GM12878 (cell line): ENCODE measurements around the gene ZNF469.

Source experiments
- BMI1 ChIP-seq: fragments of 450-650 bp; IDR thresholded peaks from 2 replicates; pipeline ENCODE4 v1.6.1; 2016; ENCODE audit warnings: mild to moderate bottlenecking, moderate library complexity, borderline replicate concordance
- CHD2 ChIP-seq: IDR thresholded peaks from 2 replicates; pipeline ENCODE4 v1.6.1; 2011; ENCODE audit warnings: low read depth, low read length, improper control_type of control experiment, borderline replicate concordance
- CREB1 ChIP-seq: IDR thresholded peaks from 2 replicates; pipeline ENCODE4 v1.6.1; 2012; ENCODE audit warnings: low read depth, mild to moderate bottlenecking, inconsistent platforms
- CREM ChIP-seq: IDR thresholded peaks from 2 replicates; pipeline ENCODE4 v1.6.1; 2014; ENCODE audit warnings: antibody characterized with exemption, low read depth
- DPF2 ChIP-seq: fragments of 450-650 bp; IDR thresholded peaks from 2 replicates; pipeline ENCODE4 v1.6.1; 2017; ENCODE audit warnings: mild to moderate bottlenecking
- EZH2 ChIP-seq: IDR thresholded peaks from 2 replicates; pipeline ENCODE4 v1.6.1; 2012; ENCODE audit warnings: low read depth, mild to moderate bottlenecking, control low read depth, inconsistent platforms, low read length, borderline replicate concordance; ENCODE audit not compliant: control insufficient read depth
- GABPA ChIP-seq: IDR thresholded peaks from 2 replicates; pipeline ENCODE4 v1.6.1; 2014; ENCODE audit warnings: antibody characterized with exemption, low read depth, mild to moderate bottlenecking, inconsistent platforms
- HDAC2 ChIP-seq: fragments of 200-600 bp; sonication (generic); IDR thresholded peaks from 2 replicates; pipeline ENCODE4 v1.6.1; 2017
- ZBED1 ChIP-seq: IDR thresholded peaks from 2 replicates; pipeline ENCODE4 v1.6.1; 2016; ENCODE audit warnings: borderline replicate concordance
- TF ChIP-seq, protein P1 (sequence below): IDR thresholded peaks from 2 replicates; pipeline ENCODE4 v1.6.1; 2012; ENCODE audit warnings: mild to moderate bottlenecking, low read depth, low read length
- TF ChIP-seq, protein P2 (sequence below), 3 experiments: IDR thresholded peaks in 2 of 3; conservative IDR thresholded peaks in 1 of 3; 2 replicates each; pipeline ENCODE4 v1.5.1; 2011; ENCODE audit warnings: low read depth in 3 of 3, low read length in 3 of 3, mild to moderate bottlenecking in 3 of 3, control low read depth in 2 of 3, moderate library complexity in 2 of 3, inconsistent platforms in 1 of 3, mixed read lengths in 1 of 3; ENCODE audit not compliant: control insufficient read depth in 2 of 3, insufficient read depth in 1 of 3; ENCODE audit errors: extremely low read depth in 1 of 3

DNA sequence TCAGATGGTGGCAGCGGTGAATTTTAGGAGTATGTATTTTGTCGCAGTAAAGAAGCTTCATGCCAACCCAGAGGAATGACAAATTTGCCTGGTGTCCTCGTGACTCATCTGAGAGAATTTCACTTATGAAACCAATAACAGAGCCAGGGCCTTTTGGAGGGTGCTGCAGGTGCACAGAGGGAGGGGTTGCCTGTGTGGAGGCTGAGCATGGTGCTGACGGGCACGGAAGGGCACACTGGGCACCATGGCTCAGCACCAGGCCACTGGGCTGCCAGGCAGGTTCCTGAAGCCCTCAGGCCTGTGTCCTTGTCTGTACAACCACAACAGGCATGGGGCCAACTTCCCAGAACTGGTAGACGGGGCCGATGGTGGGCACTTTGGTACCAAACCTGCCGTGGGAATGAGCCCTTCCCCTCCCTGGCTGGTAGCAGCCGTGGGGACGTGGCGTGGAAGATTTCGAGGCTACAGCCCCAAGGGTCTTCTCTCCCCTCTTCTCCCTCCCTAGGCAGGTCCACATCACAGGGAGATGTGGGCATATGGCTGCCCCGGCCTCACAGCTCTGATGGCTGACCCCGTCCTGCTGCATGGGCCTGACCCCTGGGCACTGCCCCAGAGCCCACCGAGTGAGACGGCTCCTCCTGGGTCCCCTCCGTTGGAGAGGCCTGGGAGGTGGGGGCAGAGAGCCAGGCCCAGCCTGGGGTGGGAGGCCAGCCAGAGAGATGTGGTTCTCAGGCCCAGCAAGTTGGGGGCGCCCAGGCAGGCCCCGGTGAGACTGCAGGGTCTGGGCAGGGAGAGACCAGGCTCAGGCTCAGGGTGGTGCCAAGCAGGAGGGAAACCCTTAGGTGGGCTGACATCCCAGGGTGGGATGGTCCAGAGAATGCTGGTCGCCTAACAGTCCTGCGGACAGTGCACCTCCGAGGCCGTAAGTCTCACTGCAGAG, 30.2 kb upstream of the ZNF469 start:
- no peak for TF ChIP-seq ZBED1
- TF ChIP-seq EZH2: no peak
- TF ChIP-seq, protein P1, sequence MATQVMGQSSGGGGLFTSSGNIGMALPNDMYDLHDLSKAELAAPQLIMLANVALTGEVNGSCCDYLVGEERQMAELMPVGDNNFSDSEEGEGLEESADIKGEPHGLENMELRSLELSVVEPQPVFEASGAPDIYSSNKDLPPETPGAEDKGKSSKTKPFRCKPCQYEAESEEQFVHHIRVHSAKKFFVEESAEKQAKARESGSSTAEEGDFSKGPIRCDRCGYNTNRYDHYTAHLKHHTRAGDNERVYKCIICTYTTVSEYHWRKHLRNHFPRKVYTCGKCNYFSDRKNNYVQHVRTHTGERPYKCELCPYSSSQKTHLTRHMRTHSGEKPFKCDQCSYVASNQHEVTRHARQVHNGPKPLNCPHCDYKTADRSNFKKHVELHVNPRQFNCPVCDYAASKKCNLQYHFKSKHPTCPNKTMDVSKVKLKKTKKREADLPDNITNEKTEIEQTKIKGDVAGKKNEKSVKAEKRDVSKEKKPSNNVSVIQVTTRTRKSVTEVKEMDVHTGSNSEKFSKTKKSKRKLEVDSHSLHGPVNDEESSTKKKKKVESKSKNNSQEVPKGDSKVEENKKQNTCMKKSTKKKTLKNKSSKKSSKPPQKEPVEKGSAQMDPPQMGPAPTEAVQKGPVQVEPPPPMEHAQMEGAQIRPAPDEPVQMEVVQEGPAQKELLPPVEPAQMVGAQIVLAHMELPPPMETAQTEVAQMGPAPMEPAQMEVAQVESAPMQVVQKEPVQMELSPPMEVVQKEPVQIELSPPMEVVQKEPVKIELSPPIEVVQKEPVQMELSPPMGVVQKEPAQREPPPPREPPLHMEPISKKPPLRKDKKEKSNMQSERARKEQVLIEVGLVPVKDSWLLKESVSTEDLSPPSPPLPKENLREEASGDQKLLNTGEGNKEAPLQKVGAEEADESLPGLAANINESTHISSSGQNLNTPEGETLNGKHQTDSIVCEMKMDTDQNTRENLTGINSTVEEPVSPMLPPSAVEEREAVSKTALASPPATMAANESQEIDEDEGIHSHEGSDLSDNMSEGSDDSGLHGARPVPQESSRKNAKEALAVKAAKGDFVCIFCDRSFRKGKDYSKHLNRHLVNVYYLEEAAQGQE: no peak
- TF ChIP-seq CREM: no peak
- no peak for TF ChIP-seq GABPA
- TF ChIP-seq HDAC2: no peak
- TF ChIP-seq, protein P2, sequence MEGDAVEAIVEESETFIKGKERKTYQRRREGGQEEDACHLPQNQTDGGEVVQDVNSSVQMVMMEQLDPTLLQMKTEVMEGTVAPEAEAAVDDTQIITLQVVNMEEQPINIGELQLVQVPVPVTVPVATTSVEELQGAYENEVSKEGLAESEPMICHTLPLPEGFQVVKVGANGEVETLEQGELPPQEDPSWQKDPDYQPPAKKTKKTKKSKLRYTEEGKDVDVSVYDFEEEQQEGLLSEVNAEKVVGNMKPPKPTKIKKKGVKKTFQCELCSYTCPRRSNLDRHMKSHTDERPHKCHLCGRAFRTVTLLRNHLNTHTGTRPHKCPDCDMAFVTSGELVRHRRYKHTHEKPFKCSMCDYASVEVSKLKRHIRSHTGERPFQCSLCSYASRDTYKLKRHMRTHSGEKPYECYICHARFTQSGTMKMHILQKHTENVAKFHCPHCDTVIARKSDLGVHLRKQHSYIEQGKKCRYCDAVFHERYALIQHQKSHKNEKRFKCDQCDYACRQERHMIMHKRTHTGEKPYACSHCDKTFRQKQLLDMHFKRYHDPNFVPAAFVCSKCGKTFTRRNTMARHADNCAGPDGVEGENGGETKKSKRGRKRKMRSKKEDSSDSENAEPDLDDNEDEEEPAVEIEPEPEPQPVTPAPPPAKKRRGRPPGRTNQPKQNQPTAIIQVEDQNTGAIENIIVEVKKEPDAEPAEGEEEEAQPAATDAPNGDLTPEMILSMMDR (IDR thresholded peaks at IDR 0.05 in 2 of 3, conservative IDR thresholded peaks at IDR 0.05 in 1 of 3; ENCODE audit: control insufficient read depth in 2 of 3, extremely low read depth in 1 of 3, insufficient read depth in 1 of 3, low read depth in 3 of 3, low read length in 3 of 3): no peak
- no peak for TF ChIP-seq CREB1
- no peak for TF ChIP-seq CHD2
- TF ChIP-seq BMI1: no peak
- no peak for TF ChIP-seq DPF2
